GM19240 (cell line): ENCODE data around the gene CRYGD.

ENCODE experiments used
- DNase-seq: peaks from one replicate; pipeline ENCODE4 v3.0.0; 2011; ENCODE audit warnings: low spot score; ENCODE audit not compliant: insufficient read length

Gene CRYGD

GRCh38 chr2:208083807-208084206, 40.5 kb downstream of the CRYGD start:
- no peak for DNase-seq

- DNase-seq = no peak
Observed at GRCh38 chr2:208077276-208077675, 47.0 kb downstream of the CRYGD start.

GRCh38 chr2:208074610-208075356, 49.5 kb downstream of the CRYGD start:
- no peak for DNase-seq

GRCh38 chr2:208072250-208072892, 52.0 kb downstream of the CRYGD start:
- DNase-seq = peak; percentile 26
